K562 (cell line): ENCODE measurements around the gene RBM18.

ENCODE experiments used
- NR3C1 ChIP-seq: sonication (generic); formaldehyde crosslinking; IDR thresholded peaks from 2 replicates; pipeline ENCODE4 v1.8.1; 2022; ENCODE audit warnings: missing genetic modification reagents
- NRF1 ChIP-seq, 2 experiments: fragments of 450-650 bp; IDR thresholded peaks in 1 of 2; conservative IDR thresholded peaks in 1 of 2; 2 replicates each; pipeline ENCODE4 v1.6.1; 2014; ENCODE audit warnings: mild to moderate bottlenecking in 2 of 2
- SNRNP70 ChIP-seq: fragments of 200-400 bp; formaldehyde crosslinking; optimal IDR thresholded peaks from 2 replicates; pipeline ENCODE3; 2017; ENCODE audit warnings: low read depth, low read length

DNA sequence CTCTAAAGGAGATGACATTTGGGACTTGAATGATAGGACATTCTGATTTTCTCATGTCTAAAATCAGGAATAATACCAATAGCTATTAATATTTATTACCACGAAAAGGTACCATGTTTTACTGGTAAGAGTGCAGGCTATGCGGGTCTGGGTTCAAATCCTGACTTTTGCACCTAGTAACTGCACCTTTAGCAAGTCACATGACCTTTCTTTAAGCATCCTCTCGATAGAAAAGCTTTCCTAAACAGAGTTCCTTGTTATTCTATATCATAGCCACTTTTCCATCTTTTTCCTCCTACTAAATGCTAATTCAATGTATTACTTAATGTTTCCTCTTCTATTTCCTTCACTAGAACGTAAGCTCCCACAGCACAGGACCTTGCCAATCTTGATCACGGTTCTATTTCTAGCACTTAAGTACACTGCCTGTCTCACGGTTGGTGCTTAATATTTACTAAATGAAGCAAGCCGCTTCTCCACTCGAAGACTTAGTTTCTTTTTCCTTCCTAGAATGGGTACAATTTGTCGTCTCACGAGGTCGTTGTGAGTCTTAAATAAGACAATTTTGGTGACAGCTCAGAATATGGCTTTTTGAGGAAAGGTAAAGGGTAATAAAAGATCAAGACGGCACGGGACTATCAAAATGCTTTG lies 816 bp downstream of the RBM18 start:
- TF ChIP-seq NRF1 (conservative IDR thresholded peaks at IDR 0.05 in 1 of 2, IDR thresholded peaks at IDR 0.05 in 1 of 2) (no peak), SNRNP70 (no peak), NR3C1 (CRISPR knock-in tag) (no peak)
